Stimulated activated CD4-positive, alpha-beta T cell treated with anti-CD3 and anti-CD28 coated beads, Interleukin-15, amount 100 ng/mL, for 24 hours (primary cell): ENCODE results near the gene IGFBP6.

Source experiments
- DNase-seq: peaks from one replicate; pipeline ENCODE4 v3.0.0-alpha.2; 2020

IGFBP6 gene, protein sequence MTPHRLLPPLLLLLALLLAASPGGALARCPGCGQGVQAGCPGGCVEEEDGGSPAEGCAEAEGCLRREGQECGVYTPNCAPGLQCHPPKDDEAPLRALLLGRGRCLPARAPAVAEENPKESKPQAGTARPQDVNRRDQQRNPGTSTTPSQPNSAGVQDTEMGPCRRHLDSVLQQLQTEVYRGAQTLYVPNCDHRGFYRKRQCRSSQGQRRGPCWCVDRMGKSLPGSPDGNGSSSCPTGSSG

DNA sequence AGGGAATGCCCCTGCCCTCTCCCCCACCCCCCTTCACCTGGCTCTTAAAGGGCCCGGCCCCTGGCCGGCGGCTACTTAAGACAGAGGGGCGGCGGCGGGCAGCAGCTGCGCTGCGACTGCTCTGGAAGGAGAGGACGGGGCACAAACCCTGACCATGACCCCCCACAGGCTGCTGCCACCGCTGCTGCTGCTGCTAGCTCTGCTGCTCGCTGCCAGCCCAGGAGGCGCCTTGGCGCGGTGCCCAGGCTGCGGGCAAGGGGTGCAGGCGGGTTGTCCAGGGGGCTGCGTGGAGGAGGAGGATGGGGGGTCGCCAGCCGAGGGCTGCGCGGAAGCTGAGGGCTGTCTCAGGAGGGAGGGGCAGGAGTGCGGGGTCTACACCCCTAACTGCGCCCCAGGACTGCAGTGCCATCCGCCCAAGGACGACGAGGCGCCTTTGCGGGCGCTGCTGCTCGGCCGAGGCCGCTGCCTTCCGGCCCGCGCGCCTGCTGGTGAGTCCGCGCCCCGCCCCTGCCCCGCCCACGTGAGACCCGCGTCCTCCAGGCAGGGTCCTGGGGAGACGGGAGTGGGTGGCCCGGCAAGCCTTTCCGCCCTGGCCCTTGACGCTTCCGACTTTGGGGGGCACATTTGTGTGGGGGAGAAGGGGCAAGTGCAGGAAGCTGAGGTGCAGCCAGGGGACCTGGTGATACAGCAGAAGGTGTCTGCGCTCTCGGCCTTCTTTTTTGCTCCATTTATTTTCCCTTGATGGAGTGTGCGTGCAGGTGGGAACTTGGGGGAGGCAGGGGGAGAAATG, at the start of gene IGFBP6:
IGFBP6 (plus strand) TSS at position 104 of the 790 bp plus-strand sequence; CDS start at position 155, 51 bp downstream.
- peak; percentile 81 for DNase-seq

- no peak for DNase-seq
Observed at GRCh38 chr12:53048033-53048779, 49.3 kb upstream of the IGFBP6 start.

GRCh38 chr12:53048780-53049401, 48.6 kb upstream of the IGFBP6 start:
- no peak for DNase-seq

DNA sequence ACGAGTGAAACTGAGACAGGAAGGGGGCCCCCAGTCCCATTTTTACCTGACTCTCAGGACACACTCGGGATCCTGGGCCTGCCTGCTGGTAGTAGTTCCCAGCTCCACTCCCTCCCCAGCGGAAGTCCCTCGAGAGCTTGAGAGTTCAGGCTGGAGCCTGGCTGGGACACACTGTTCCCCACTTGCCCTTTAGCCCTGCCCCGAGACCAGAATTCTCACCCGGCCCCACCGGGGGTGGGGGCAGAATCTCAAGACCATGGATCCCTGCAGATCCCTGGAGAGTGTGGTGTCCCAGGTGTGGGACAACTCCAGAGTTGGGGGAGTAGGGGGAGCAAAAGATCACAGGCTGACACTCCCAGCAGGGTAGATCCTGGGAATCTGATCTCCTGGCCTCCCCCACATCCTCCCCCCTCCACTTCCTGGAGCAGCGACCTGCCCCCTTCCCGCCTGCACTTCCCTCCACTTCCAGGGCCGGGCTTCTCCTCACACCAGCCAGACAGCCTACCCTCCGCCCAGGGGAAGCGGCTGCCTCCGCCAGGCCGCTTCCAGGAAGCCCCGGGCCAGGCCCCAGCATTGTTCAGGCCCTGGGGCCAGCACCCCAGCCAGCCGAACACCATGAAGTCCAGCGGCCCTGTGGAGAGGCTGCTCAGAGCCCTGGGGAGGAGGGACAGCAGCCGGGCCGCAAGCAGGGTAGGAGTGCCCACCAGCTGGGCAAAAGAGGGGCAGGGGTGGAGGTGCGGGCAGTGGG, 47.7 kb upstream of the IGFBP6 start, which contains the start of gene TNS2:
TNS2 (plus strand) TSS at position 495 of the 748 bp plus-strand sequence; CDS start at position 616, 121 bp downstream.
- no peak for DNase-seq

GRCh38 chr12:53050426-53051057, 46.9 kb upstream of the IGFBP6 start:
- DNase-seq = no peak

DNA sequence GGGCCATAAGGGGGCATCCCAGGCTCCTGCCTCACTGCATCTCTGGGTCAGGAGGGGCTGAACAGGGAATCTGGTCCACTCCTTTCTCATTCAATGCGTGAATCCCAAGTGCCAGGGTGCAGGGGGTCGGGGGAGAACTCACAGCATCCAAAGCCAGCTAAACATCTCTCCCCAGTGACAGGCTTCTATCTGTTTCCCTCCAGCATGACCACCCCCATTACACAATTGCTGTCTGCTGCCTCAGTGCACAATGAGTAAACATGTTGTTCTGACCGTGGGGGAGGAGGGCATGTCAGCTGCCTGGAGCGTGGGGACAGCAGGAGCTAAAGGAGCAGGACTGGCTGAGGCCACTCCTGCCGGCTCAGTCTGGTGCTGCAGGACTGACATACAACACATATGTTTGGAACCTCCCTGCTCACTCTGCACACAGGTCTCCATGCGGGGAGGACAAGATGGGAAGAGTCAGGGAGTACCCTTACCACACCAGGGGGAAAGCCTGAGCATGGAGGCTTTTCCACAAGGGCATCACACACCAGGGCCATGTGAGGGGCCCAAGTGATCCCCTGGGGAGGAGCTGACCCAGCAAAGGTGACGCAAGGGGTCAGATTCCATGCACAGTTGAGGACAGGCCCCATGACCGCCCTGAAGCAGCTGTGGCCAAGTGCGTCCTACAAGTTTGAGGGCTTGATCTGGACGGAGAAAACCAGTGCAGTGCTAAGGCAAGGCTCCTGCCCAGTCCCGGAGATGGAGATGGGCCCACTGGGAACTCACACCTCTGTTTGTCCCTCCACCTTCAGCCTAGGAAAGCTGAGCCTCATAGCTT, 46.2 kb upstream of the IGFBP6 start:
- no peak for DNase-seq

- DNase-seq = no peak
Observed at GRCh38 chr12:53051881-53052412, 45.5 kb upstream of the IGFBP6 start.

DNA sequence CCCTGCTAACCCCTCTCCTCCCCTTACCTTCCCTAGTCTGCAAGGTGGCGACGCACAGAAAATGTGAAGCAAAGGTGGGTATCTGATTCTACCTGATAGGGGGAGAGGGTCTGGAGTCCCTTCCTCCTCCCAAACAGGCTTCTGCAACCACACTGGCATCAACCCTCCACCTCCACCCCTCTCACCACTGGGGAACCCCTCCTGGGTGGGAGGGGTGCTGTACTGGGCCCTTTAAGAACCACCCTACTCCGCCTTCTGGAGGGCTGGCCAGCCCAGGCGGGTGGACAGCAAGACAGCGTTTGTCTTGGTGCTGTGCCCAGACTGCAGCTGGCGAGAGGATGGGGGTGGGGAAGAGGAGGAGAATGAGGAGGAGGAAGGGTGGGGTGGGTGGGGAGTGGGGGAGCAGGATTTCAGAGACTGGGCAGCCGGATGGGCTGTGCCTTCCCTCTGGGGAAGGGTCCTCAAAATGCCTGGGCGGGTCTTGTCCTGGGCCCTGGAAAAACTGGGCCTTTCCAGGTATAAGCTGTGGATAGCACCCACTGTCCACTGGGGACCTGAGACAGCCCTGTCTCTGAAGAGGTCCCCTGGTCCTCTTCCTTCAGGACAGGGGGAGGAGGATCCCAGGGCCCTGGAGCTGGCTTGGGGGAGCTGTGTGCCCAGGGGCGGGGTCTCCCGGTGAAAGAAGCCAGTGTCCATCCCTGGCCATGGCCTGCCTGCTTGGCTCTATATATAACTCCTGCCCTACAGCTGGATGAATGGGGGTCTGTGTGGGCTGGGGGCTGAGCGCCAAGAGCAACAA, 44.8 kb upstream of the IGFBP6 start:
- DNase-seq = no peak

- peak; percentile 64 for DNase-seq
Observed at GRCh38 chr12:53053218-53054111, 44.0 kb upstream of the IGFBP6 start.

DNA sequence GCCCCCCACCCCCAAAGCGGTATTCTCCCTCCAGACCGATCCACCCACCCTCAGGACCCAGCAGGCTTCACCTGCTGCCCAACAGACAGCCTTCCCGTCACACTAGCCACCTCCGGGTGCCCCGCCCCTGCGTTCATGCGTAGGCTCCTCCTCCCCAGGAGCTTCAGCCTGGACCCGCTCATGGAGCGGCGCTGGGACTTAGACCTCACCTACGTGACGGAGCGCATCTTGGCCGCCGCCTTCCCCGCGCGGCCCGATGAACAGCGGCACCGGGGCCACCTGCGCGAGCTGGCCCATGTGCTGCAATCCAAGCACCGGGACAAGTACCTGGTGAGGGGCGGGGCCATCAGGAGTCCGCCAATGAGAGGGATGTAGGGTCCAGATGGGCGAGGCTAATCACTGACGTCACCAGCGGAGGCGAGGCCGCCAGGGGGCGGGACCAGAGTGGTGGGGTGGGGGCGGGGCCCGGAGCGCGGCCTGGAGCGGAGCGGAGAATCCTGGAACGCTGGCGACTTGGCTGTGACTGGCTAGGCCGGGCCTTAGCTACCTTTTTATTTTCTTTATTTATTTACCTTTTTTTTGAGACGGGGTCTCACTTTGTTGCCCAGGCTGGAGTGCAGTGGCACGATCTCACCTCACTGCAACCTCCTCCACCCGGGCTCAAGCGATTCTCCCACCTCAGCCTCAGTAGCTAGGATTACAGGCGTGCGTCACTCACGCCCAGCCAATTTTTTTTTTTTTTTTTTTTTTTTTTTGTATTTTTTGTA, 43.2 kb upstream of the IGFBP6 start:
- DNase-seq = peak; percentile 96

- DNase-seq = no peak
Observed at GRCh38 chr12:53055471-53056266, 41.8 kb upstream of the IGFBP6 start.

DNA sequence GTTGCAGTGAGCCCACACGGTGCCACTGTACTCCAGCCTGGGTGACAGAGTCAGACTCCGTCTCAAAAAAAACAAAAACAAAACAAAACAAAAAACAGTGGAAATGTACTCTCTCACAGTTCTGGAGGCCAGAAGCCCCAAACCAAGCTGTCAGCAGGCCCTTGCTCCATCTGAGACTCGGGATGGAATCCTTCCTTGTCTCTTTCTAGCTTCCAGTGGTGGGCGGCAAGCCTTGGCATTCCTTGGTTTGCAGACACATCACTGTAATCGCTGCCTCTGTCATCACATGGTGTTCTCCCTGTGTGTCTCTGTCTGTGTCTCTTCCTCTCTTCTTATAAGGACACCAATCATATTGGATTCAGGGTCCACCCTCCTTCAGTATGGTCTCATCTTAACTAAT, 41.2 kb upstream of the IGFBP6 start:
- no peak for DNase-seq

- no peak for DNase-seq
Observed at GRCh38 chr12:53056901-53057300, 40.6 kb upstream of the IGFBP6 start.

GRCh38 chr12:53057816-53058500, 39.5 kb upstream of the IGFBP6 start:
- no peak for DNase-seq

- DNase-seq = no peak
Observed at GRCh38 chr12:53058674-53059433, 38.6 kb upstream of the IGFBP6 start.
